Measurements from ENCODE around the gene TNFSF12.
A peak's percentile ranks its signal among the peaks of the same experiment; 100 is the strongest.
"Not testable (repeated sequence)": the region's sequence is repeated elsewhere in the genome, so short reads cannot be mapped to it uniquely, and the experiment has no call there.

TNFSF12 gene

GRCh38 chr17:7587420-7588151 is 38.7 kb downstream of the TNFSF12 start:
- DNase-seq (ENCODE audit: low spot score): no peak

- no peak for DNase-seq (ENCODE audit: low spot score)
Observed at GRCh38 chr17:7588553-7589203, 39.8 kb downstream of the TNFSF12 start.

GRCh38 chr17:7589204-7589868 is 40.5 kb downstream of the TNFSF12 start:
- peak; percentile 87 for DNase-seq (ENCODE audit: low spot score)

- DNase-seq (ENCODE audit: low spot score): no peak
Observed at GRCh38 chr17:7589891-7590691, 41.2 kb downstream of the TNFSF12 start, which contains the start of gene SOX15. TSS of gene SOX15 (minus strand) at chr17:7590094. CDS start at chr17:7589676, 418 bp downstream.

GRCh38 chr17:7590743-7591142 is 41.9 kb downstream of the TNFSF12 start:
- no peak for DNase-seq (ENCODE audit: low spot score)

- DNase-seq (ENCODE audit: low spot score): no peak
Observed at GRCh38 chr17:7591596-7591995, 42.7 kb downstream of the TNFSF12 start.

GRCh38 chr17:7592422-7593021 is 43.7 kb downstream of the TNFSF12 start:
- DNase-seq (ENCODE audit: low spot score): no peak

GRCh38 chr17:7593296-7593695 is 44.4 kb downstream of the TNFSF12 start:
- DNase-seq (ENCODE audit: low spot score): no peak

- DNase-seq (ENCODE audit: low spot score): not testable (repeated sequence)
Observed at GRCh38 chr17:7597561-7597960, 48.7 kb downstream of the TNFSF12 start.

GRCh38 chr17:7606280-7606679 is 57.4 kb downstream of the TNFSF12 start:
- DNase-seq (ENCODE audit: low spot score): no peak

Data from left forelimb (tissue), 1 donor.